ENCODE measurements around the gene KIF16B. TPM values are rescaled to one million over a fixed set of nuclear protein-coding genes. Genes with fewer than 3 reads are reported as not detected.

KIF16B gene
- total and polyA plus RNA-seq, 2 donors (not counting 3 experiments of a cell fraction or from before 2014, with no cell fraction given), result 2.9 to 8.8 TPM

DNA sequence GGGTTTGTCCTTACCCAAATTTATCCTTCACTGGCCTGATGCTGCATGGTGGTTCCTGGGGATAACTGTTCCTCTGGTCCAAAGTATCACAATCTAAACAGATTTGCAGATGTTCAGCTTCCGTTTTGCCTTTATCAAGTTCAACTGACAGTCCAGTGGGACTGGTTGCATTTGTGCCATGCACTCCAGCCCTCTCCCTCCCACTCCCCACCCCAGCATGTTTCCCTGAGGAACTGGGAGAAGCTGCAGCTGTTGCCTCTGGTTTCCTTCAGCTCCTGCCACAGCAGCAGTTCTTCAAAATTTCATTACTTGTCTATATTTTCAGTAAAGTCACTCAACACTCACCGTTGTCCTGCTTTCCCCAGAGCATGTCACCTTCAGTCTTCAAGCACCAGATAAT lies 39.5 kb upstream of the KIF16B start:
- H3K27me3 ChIP-seq (ENCODE audit: control insufficient read depth in 2 of 2, insufficient read depth in 2 of 2, low read length in 2 of 2), result no peaks in the 10 kb centered on the region
- no peak overlapping the region for H2AFZ ChIP-seq (ENCODE audit: low read depth, low read length)
- DNase-seq (ENCODE audit: low read depth, low spot score), result no peak
- no peaks in the 10 kb centered on the region for H3K9me1 ChIP-seq (replicated peaks; ENCODE audit: control insufficient read depth, extremely low read depth, insufficient read depth, low read length)
- no peaks in the 10 kb centered on the region for H3K4me1 ChIP-seq (ENCODE audit: control insufficient read depth, extremely low read depth, insufficient read depth, low read length)
- H3K9ac ChIP-seq (replicated peaks; ENCODE audit: extremely low read depth, insufficient read depth, low read length), result no peak overlapping the region
- H3K9me3 ChIP-seq (replicated peaks; ENCODE audit: control insufficient read depth, insufficient read depth, low read length), result no peaks in the 10 kb centered on the region
- intact Hi-C loops (cut with micrococcal nuclease) (no loop called here), dilution Hi-C loops (cut with MboI; ENCODE audit: extremely low pct_ligation_motif_present, low sequenced_read_pairs) (no loop called here)
- no peak for FAIRE-seq
- no peak overlapping the region for H3K4me3 ChIP-seq (replicated peaks in 1 of 3; ENCODE audit: insufficient read depth in 1 of 3, low read depth in 1 of 3, low read length in 3 of 3)
- no peak overlapping the region for H3K27ac ChIP-seq (ENCODE audit: insufficient read depth, low read depth, low read length)
- CTCF ChIA-PET, result no interaction called here
- POLR2A ChIA-PET, result no interaction called here
- H3K4me2 ChIP-seq (ENCODE audit: insufficient read depth, low read length), result no peak overlapping the region
- no peaks in the 10 kb centered on the region for H3K79me2 ChIP-seq (ENCODE audit: control insufficient read depth, insufficient read depth, low read length)
- no peaks in the 10 kb centered on the region for H3K36me3 ChIP-seq (ENCODE audit: control insufficient read depth in 2 of 2, extremely low read depth in 1 of 2, insufficient read depth in 2 of 2, low read length in 2 of 2)
- no peak for TF ChIP-seq POLR2AphosphoS5 (IDR thresholded peaks at IDR 0.05; ENCODE audit: insufficient read depth, low read depth, low read length)
- TF ChIP-seq, protein P1, sequence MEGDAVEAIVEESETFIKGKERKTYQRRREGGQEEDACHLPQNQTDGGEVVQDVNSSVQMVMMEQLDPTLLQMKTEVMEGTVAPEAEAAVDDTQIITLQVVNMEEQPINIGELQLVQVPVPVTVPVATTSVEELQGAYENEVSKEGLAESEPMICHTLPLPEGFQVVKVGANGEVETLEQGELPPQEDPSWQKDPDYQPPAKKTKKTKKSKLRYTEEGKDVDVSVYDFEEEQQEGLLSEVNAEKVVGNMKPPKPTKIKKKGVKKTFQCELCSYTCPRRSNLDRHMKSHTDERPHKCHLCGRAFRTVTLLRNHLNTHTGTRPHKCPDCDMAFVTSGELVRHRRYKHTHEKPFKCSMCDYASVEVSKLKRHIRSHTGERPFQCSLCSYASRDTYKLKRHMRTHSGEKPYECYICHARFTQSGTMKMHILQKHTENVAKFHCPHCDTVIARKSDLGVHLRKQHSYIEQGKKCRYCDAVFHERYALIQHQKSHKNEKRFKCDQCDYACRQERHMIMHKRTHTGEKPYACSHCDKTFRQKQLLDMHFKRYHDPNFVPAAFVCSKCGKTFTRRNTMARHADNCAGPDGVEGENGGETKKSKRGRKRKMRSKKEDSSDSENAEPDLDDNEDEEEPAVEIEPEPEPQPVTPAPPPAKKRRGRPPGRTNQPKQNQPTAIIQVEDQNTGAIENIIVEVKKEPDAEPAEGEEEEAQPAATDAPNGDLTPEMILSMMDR (IDR thresholded peaks at IDR 0.05; ENCODE audit: extremely low read depth in 1 of 2, insufficient read depth in 1 of 2, low read depth in 1 of 2, low read length in 2 of 2), result no peak
- TF ChIP-seq POLR2A (IDR thresholded peaks at IDR 0.05; ENCODE audit: low read depth, low read length), result no peak
- no peak for TF ChIP-seq EZH2 (IDR thresholded peaks at IDR 0.05; ENCODE audit: borderline replicate concordance, low read depth, low read length, severe bottlenecking)
- TF ChIP-seq GATA2 (IDR thresholded peaks at IDR 0.05; ENCODE audit: insufficient read depth, insufficient read length, low read depth, low read length), result no peak
- TF ChIP-seq JUN (IDR thresholded peaks at IDR 0.05; ENCODE audit: borderline replicate concordance, insufficient read depth, insufficient read length, low read depth), result no peak
- TF ChIP-seq, protein P2, sequence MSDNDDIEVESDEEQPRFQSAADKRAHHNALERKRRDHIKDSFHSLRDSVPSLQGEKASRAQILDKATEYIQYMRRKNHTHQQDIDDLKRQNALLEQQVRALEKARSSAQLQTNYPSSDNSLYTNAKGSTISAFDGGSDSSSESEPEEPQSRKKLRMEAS (IDR thresholded peaks at IDR 0.05; ENCODE audit: insufficient read depth, insufficient read length), result no peak
- TF ChIP-seq MYC (IDR thresholded peaks at IDR 0.05; ENCODE audit: low read depth, low read length), result no peak
- no peak for TF ChIP-seq FOS (IDR thresholded peaks at IDR 0.05; ENCODE audit: borderline replicate concordance, insufficient read depth, low read length)
- BruUV-seq (replicated peaks), result no TSS peak
- no peaks in the 10 kb centered on the region for H4K20me1 ChIP-seq (replicated peaks; ENCODE audit: control insufficient read depth, extremely low read depth, insufficient read depth, low read length)
